HepG2 (cell line): Measurements from ENCODE around the gene EP300. TPM values are rescaled to one million over a fixed set of nuclear protein-coding genes. Genes with fewer than 3 reads are reported as not detected.

Experiments
- ARNT2 ChIP-seq: sonication (generic); formaldehyde crosslinking; IDR thresholded peaks from 2 replicates; pipeline ENCODE4 v1.8.0; 2022; ENCODE audit warnings: mild to moderate bottlenecking, low read depth, missing genetic modification reagents, moderate library complexity
- HOXA9 ChIP-seq: sonication (generic); formaldehyde crosslinking; IDR thresholded peaks from 2 replicates; pipeline ENCODE4 v1.8.1; 2022; ENCODE audit warnings: missing genetic modification reagents, mild to moderate bottlenecking, moderate library complexity, borderline replicate concordance
- NAIF1 ChIP-seq: sonication (generic); formaldehyde crosslinking; IDR thresholded peaks from 2 replicates; pipeline ENCODE4 v1.5.0; 2020; ENCODE audit warnings: mild to moderate bottlenecking, missing genetic modification reagents, borderline replicate concordance
- PHF21A ChIP-seq: sonication (generic); formaldehyde crosslinking; IDR thresholded peaks from 2 replicates; pipeline ENCODE4 v1.5.0; 2020; ENCODE audit warnings: mild to moderate bottlenecking, missing genetic modification reagents
- RBFOX2 ChIP-seq: fragments of 200-400 bp; formaldehyde crosslinking; IDR thresholded peaks from 2 replicates; pipeline ENCODE4 v1.6.1; 2017; ENCODE audit warnings: low read depth, mild to moderate bottlenecking, low read length
- SNAPC2 ChIP-seq: sonication (generic); formaldehyde crosslinking; IDR thresholded peaks from 2 replicates; pipeline ENCODE4 v1.8.1; 2022; ENCODE audit warnings: mild to moderate bottlenecking, missing genetic modification reagents
- SRY ChIP-seq: sonication (generic); formaldehyde crosslinking; IDR thresholded peaks from 2 replicates; pipeline ENCODE4 v1.8.0; 2022; ENCODE audit warnings: mild to moderate bottlenecking, missing genetic modification reagents
- ZNF205 ChIP-seq: IDR thresholded peaks from 2 replicates; pipeline ENCODE4 v1.6.1; 2018; ENCODE audit warnings: missing biosample characterization, missing genetic modification reagents
- ZNF230 ChIP-seq: sonication (generic); formaldehyde crosslinking; IDR thresholded peaks from 2 replicates; pipeline ENCODE4 v1.4.0; 2020; ENCODE audit warnings: mild to moderate bottlenecking, missing genetic modification reagents
- polyA plus RNA-seq, 8 experiments: library from polyadenylated mRNA; depleted of rRNA in 3 of 8; stranded (reverse) in 7 of 8; unstranded in 1 of 8; fragments of >200 nt; fragmentation: Illumina TruSeq in 4 of 8; extraction: Trizol in 4 of 8; gene quantifications; 2 replicates each; pipeline versions ENCODE4 v1.2.1 to v1.2.3, GENCODE V29; 2011 to 2016; ENCODE audit warnings: low read depth in 4 of 8, missing spikeins in 1 of 8, mixed read lengths in 1 of 8; ENCODE audit not compliant: insufficient read depth in 1 of 8
- total RNA-seq, 5 experiments: library from RNA; depleted of rRNA; stranded (reverse); fragments of >200 nt; fragmentation: Illumina TruSeq; extraction: Trizol; gene quantifications; 2 replicates each; pipeline ENCODE4 v1.2.3, GENCODE V29; 2016; ENCODE audit warnings: low read depth in 1 of 5
- TF ChIP-seq, protein P1 (sequence below): conservative IDR thresholded peaks from 2 replicates; pipeline ENCODE4 v1.6.1; 2018; ENCODE audit warnings: missing genetic modification reagents
- TF ChIP-seq, protein P2 (sequence below): sonication (generic); formaldehyde crosslinking; IDR thresholded peaks from 2 replicates; pipeline ENCODE4 v1.4.0; 2020; ENCODE audit warnings: missing genetic modification reagents, mild to moderate bottlenecking, borderline replicate concordance
- TF ChIP-seq, protein P3 (sequence below): IDR thresholded peaks from 2 replicates; pipeline ENCODE4 v1.6.1; 2012; ENCODE audit warnings: inconsistent platforms
- TF ChIP-seq, protein P4 (sequence below): sonication (generic); formaldehyde crosslinking; IDR thresholded peaks from 2 replicates; pipeline ENCODE4 v1.8.1; 2023; ENCODE audit warnings: mild to moderate bottlenecking, moderate library complexity, missing genetic modification reagents
- TF ChIP-seq, protein P5 (sequence below): sonication (generic); formaldehyde crosslinking; IDR thresholded peaks from 2 replicates; pipeline ENCODE4 v1.8.0; 2023; ENCODE audit warnings: mild to moderate bottlenecking, missing genetic modification reagents
- TF ChIP-seq, protein P6 (sequence below): sonication (generic); formaldehyde crosslinking; IDR thresholded peaks from 2 replicates; pipeline ENCODE4 v1.5.0; 2020; ENCODE audit warnings: mild to moderate bottlenecking, missing genetic modification reagents, borderline replicate concordance

EP300 gene
- total and polyA plus RNA-seq, 2 of the 13 experiments (the other 11 are each of a cell fraction or from before 2014, with no cell fraction given) = 13.6 to 14.9 TPM

DNA sequence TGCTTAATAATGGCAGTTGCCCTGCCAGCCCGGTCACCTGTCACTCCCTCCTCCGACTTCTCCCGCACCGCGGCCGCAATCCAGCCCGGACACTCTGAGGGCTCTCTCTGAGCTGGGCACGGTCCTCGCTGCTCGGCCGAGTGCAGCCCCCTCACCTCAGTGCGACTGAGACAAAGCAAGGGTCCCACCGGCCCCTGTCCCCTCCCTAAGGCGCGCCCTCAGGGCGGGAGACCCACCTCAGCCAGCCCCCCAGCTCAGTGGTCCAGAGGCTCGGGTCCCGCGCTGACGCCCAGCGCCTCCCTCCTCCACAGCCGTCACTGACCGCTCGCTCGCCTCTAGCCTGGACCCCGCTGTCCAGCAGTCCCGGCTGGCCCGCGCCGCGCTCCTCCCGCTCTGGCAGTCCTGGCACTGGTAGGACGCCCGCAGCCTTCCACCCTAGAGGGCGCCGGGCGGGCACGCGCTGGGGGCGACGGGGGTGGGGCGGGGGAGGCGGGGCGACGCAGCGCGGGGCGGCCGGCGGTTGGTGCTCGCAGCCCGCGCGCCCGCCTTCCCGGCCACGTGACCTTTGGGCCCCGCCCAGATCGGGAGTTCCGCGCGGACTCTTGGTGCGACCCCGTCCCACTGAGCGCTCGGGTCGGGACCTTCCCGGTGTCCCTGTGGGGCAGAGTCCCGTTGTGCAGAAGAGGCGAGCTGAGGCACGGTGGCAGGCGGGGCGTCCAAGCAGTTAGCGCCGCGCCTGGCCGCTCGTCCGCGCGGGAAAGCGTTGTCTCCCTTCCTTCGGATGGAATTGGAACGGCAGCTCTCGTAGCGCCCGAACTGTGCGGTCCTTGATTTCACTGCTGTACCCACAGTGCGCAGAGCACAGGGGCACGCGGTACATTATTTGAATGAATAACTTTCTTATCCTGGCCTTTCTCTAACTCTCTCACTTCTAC, 104.9 kb downstream of the EP300 start (continued):
- TF ChIP-seq, protein P1, sequence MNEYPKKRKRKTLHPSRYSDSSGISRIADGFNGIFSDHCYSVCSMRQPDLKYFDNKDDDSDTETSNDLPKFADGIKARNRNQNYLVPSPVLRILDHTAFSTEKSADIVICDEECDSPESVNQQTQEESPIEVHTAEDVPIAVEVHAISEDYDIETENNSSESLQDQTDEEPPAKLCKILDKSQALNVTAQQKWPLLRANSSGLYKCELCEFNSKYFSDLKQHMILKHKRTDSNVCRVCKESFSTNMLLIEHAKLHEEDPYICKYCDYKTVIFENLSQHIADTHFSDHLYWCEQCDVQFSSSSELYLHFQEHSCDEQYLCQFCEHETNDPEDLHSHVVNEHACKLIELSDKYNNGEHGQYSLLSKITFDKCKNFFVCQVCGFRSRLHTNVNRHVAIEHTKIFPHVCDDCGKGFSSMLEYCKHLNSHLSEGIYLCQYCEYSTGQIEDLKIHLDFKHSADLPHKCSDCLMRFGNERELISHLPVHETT = no peak
- TF ChIP-seq, protein P2, sequence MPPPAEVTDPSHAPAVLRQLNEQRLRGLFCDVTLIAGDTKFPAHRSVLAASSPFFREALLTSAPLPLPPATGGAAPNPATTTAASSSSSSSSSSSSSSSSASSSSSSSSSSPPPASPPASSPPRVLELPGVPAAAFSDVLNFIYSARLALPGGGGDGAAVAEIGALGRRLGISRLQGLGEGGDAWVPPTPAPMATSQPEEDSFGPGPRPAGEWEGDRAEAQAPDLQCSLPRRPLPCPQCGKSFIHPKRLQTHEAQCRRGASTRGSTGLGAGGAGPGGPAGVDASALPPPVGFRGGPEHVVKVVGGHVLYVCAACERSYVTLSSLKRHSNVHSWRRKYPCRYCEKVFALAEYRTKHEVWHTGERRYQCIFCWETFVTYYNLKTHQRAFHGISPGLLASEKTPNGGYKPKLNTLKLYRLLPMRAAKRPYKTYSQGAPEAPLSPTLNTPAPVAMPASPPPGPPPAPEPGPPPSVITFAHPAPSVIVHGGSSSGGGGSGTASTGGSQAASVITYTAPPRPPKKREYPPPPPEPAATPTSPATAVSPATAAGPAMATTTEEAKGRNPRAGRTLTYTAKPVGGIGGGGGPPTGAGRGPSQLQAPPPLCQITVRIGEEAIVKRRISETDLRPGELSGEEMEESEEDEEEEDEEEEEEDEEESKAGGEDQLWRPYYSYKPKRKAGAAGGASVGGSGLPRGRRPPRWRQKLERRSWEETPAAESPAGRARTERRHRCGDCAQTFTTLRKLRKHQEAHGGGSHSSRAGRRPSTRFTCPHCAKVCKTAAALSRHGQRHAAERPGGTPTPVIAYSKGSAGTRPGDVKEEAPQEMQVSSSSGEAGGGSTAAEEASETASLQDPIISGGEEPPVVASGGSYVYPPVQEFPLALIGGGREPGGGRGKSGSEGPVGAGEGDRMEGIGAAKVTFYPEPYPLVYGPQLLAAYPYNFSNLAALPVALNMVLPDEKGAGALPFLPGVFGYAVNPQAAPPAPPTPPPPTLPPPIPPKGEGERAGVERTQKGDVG = 0 out of 2 replicates have a peak, but pooled peaks have one; percentile 47
- TF ChIP-seq SRY (0 out of 2 replicates have a peak, but pooled peaks have one; percentile 44), HOXA9 (CRISPR knock-in tag) (peak; percentile 48; the same call in 1 of the 2 replicates), RBFOX2 (peak; percentile 42; the same call in 1 of the 2 replicates), SNAPC2 (CRISPR knock-in tag) (no peak), PHF21A (CRISPR knock-in tag) (peak; percentile 22; the same call in 1 of the 2 replicates), NAIF1 (CRISPR knock-in tag) (0 out of 2 replicates have a peak, but pooled peaks have one; percentile 65), ZNF205 (CRISPR knock-in tag) (peak; percentile 68; the same call in 1 of the 2 replicates), ARNT2 (CRISPR knock-in tag) (peak; percentile 33; the same call in 1 of the 2 replicates), ZNF230 (0 out of 2 replicates have a peak, but pooled peaks have one; percentile 70)
- TF ChIP-seq, protein P3, sequence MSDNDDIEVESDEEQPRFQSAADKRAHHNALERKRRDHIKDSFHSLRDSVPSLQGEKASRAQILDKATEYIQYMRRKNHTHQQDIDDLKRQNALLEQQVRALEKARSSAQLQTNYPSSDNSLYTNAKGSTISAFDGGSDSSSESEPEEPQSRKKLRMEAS = peak; percentile 76
- TF ChIP-seq, protein P4, sequence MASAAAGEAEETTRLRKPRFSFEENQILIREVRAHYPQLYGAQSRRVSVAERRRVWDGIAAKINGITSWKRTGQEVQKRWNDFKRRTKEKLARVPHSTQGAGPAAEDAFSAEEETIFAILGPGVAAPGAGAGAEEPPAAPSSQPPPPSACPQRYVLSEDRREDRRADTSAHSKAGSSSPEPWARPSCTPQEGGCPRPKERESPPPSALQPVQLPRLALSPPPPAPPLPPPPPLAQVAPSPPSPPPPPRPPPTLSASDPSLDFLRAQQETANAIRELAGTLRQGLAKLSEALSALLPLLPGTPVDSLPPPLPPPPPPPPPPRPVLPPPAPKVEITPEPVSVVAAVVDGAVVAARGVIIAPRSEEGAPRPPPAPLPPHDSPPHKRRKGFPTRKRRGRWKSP (CRISPR knock-in tag) = peak; percentile 75; the same call in 1 of the 2 replicates
- TF ChIP-seq, protein P5, sequence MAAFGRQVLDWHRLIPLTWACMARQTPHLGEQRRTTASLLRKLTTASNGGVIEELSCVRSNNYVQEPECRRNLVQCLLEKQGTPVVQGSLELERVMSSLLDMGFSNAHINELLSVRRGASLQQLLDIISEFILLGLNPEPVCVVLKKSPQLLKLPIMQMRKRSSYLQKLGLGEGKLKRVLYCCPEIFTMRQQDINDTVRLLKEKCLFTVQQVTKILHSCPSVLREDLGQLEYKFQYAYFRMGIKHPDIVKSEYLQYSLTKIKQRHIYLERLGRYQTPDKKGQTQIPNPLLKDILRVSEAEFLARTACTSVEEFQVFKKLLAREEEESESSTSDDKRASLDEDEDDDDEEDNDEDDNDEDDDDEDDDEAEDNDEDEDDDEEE = peak; percentile 89; the same call in 1 of the 2 replicates
- TF ChIP-seq, protein P6, sequence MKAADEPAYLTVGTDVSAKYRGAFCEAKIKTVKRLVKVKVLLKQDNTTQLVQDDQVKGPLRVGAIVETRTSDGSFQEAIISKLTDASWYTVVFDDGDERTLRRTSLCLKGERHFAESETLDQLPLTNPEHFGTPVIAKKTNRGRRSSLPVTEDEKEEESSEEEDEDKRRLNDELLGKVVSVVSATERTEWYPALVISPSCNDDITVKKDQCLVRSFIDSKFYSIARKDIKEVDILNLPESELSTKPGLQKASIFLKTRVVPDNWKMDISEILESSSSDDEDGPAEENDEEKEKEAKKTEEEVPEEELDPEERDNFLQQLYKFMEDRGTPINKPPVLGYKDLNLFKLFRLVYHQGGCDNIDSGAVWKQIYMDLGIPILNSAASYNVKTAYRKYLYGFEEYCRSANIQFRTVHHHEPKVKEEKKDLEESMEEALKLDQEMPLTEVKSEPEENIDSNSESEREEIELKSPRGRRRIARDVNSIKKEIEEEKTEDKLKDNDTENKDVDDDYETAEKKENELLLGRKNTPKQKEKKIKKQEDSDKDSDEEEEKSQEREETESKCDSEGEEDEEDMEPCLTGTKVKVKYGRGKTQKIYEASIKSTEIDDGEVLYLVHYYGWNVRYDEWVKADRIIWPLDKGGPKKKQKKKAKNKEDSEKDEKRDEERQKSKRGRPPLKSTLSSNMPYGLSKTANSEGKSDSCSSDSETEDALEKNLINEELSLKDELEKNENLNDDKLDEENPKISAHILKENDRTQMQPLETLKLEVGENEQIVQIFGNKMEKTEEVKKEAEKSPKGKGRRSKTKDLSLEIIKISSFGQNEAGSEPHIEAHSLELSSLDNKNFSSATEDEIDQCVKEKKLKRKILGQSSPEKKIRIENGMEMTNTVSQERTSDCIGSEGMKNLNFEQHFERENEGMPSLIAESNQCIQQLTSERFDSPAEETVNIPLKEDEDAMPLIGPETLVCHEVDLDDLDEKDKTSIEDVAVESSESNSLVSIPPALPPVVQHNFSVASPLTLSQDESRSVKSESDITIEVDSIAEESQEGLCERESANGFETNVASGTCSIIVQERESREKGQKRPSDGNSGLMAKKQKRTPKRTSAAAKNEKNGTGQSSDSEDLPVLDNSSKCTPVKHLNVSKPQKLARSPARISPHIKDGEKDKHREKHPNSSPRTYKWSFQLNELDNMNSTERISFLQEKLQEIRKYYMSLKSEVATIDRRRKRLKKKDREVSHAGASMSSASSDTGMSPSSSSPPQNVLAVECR (CRISPR knock-in tag) = peak; percentile 84
